Effector memory CD8-positive, alpha-beta T cell (primary cell): ENCODE results near the gene GPR179.

ENCODE experiments used
- ATAC-seq: fragments of 150-1000 bp; cut with Tn5 transposase; replicated peaks from 2 replicates; pipeline ENCODE4 v1.10.0; 2021; ENCODE audit warnings: mild to moderate bottlenecking, moderate library complexity
- DNase-seq, 3 experiments: peaks; one replicate each; pipeline ENCODE4 v3.0.0; 2021
- H3K27ac Mint-ChIP-seq, 2 donors: one replicate each; pipeline ENCODE4 v1.8.0; 2022; ENCODE audit warnings: mild to moderate bottlenecking in 2 of 2, mixed read lengths in 2 of 2, moderate library complexity in 2 of 2
- H3K27me3 Mint-ChIP-seq, 2 donors: one replicate each; pipeline ENCODE4 v1.8.0; 2022; ENCODE audit warnings: mixed read lengths in 2 of 2
- H3K36me3 Mint-ChIP-seq: one replicate; pipeline ENCODE4 v1.8.0; 2022; ENCODE audit warnings: mild to moderate bottlenecking, moderate library complexity, mixed read lengths; ENCODE audit not compliant: insufficient read depth
- H3K4me1 Mint-ChIP-seq, 2 donors: one replicate each; pipeline ENCODE4 v1.8.0; 2022; ENCODE audit warnings: low read depth in 2 of 2, mixed read lengths in 2 of 2
- H3K4me3 Mint-ChIP-seq, 2 donors: one replicate each; pipeline ENCODE4 v1.8.0; 2022; ENCODE audit warnings: mild to moderate bottlenecking in 2 of 2, mixed read lengths in 2 of 2, moderate library complexity in 2 of 2
- H3K9me3 Mint-ChIP-seq, 2 donors: one replicate each; pipeline ENCODE4 v1.8.0; 2022; ENCODE audit warnings: mixed read lengths in 2 of 2
- total RNA-seq, 9 experiments: gene quantifications; one replicate each; lab custom pipeline; 2026; lab: John Stamatoyannopoulos, UW

Gene GPR179, protein sequence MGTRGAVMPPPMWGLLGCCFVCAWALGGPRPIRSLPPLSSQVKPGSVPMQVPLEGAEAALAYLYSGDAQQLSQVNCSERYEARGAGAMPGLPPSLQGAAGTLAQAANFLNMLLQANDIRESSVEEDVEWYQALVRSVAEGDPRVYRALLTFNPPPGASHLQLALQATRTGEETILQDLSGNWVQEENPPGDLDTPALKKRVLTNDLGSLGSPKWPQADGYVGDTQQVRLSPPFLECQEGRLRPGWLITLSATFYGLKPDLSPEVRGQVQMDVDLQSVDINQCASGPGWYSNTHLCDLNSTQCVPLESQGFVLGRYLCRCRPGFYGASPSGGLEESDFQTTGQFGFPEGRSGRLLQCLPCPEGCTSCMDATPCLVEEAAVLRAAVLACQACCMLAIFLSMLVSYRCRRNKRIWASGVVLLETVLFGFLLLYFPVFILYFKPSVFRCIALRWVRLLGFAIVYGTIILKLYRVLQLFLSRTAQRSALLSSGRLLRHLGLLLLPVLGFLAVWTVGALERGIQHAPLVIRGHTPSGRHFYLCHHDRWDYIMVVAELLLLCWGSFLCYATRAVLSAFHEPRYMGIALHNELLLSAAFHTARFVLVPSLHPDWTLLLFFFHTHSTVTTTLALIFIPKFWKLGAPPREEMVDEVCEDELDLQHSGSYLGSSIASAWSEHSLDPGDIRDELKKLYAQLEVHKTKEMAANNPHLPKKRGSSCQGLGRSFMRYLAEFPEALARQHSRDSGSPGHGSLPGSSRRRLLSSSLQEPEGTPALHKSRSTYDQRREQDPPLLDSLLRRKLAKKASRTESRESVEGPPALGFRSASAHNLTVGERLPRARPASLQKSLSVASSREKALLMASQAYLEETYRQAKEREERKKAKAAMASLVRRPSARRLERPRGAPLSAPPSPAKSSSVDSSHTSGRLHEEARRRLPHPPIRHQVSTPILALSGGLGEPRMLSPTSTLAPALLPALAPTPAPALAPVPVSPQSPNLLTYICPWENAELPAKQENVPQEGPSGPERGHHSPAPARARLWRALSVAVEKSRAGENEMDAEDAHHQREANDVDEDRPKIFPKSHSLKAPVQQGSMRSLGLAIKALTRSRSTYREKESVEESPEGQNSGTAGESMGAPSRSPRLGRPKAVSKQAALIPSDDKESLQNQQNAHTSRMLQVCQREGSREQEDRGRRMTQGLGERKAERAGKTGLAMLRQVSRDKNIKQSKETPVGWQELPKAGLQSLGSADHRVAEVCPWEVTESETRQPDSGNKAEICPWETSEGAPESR (N-terminal part only)
- total RNA-seq = 0 to 0.63 (median 0.10) reads per million in 9 experiments

- H3K27ac Mint-ChIP-seq = no peak within 1 kb of the TSS
- DNase-seq = no peak
- no peaks in the 10 kb centered on the region for H3K36me3 Mint-ChIP-seq
- H3K4me1 Mint-ChIP-seq = no peaks in the 10 kb centered on the region
- ATAC-seq = no peak
- no peaks in the 10 kb centered on the region for H3K9me3 Mint-ChIP-seq
- peaks cover 21 to 45% of the 10 kb centered on the region in 2 donors for H3K27me3 Mint-ChIP-seq
- no peak within 1 kb of the TSS for H3K4me3 Mint-ChIP-seq
Observed at GRCh38 chr17:38343608-38344419, at the start of gene GPR179. Gene GPR179 (minus strand): TSS chr17:38343956. CDS start chr17:38343789, 167 bp downstream.

- DNase-seq (no peak), ATAC-seq (no peak)
- Mint-ChIP-seq H3K4me3 (no peak overlapping the region), H3K36me3 (peaks cover 25% of the 10 kb centered on the region), H3K27me3 (no peaks in the 10 kb centered on the region), H3K9me3 (no peaks in the 10 kb centered on the region), H3K27ac (peak overlapping the region in 1 of 2 donors; percentile 44), H3K4me1 (no peaks in the 10 kb centered on the region)
Observed at GRCh38 chr17:38379448-38379847, 35.7 kb upstream of the GPR179 start.

GRCh38 chr17:38369124-38369886 lies 25.5 kb upstream of the GPR179 start:
- Mint-ChIP-seq H3K27me3 (no peaks in the 10 kb centered on the region), H3K4me3 (no peak overlapping the region), H3K27ac (no peak overlapping the region), H3K36me3 (peaks cover 53% of the 10 kb centered on the region), H3K4me1 (peaks cover 0 to 3% of the 10 kb centered on the region in 2 donors), H3K9me3 (no peaks in the 10 kb centered on the region)
- DNase-seq (no peak), ATAC-seq (no peak)

DNA sequence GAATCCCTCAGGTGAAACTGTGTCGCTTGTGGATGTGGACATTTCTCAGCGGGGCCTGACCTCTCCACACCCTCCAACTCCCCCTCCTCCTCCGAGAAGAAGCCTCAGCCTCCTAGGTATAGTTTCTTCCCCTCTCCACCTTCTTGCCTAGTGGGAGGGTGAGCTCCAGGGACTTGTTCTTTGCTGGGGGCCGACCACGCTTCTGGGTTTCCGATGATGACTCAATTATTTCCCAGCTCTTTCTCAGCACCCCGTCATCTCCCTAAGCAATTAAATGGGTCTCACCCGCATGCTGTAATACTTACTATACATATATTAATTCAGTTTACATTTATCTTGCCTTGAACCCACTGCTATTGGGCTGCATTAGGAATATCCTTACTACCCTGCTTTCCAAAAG lies 21.0 kb upstream of the GPR179 start:
- ATAC-seq = no peak
- no peak for DNase-seq
- peaks cover 26% of the 10 kb centered on the region for H3K36me3 Mint-ChIP-seq
- peaks cover 3 to 7% of the 10 kb centered on the region in 2 donors for H3K4me1 Mint-ChIP-seq
- no peak overlapping the region for H3K4me3 Mint-ChIP-seq
- no peak overlapping the region for H3K27ac Mint-ChIP-seq
- no peaks in the 10 kb centered on the region for H3K9me3 Mint-ChIP-seq
- H3K27me3 Mint-ChIP-seq = no peaks in the 10 kb centered on the region

- ATAC-seq (no peak), DNase-seq (no peak)
- peaks cover 3 to 14% of the 10 kb centered on the region in 2 donors for H3K4me1 Mint-ChIP-seq
- H3K27me3 Mint-ChIP-seq = no peaks in the 10 kb centered on the region
- H3K9me3 Mint-ChIP-seq = no peaks in the 10 kb centered on the region
- peaks cover 12% of the 10 kb centered on the region for H3K36me3 Mint-ChIP-seq
- no peak overlapping the region for H3K27ac Mint-ChIP-seq
- H3K4me3 Mint-ChIP-seq = no peak overlapping the region
Observed at GRCh38 chr17:38363016-38363415, 19.3 kb upstream of the GPR179 start.

- no peaks in the 10 kb centered on the region for H3K27me3 Mint-ChIP-seq
- no peak overlapping the region for H3K4me3 Mint-ChIP-seq
- DNase-seq = no peak
- H3K27ac Mint-ChIP-seq = no peak overlapping the region
- peaks cover 4% of the 10 kb centered on the region for H3K36me3 Mint-ChIP-seq
- H3K4me1 Mint-ChIP-seq = peaks cover 7 to 17% of the 10 kb centered on the region in 2 donors
- no peaks in the 10 kb centered on the region for H3K9me3 Mint-ChIP-seq
- no peak for ATAC-seq
Observed at GRCh38 chr17:38361694-38362465, 18.1 kb upstream of the GPR179 start.

- H3K4me1 Mint-ChIP-seq = peaks cover 30 to 40% of the 10 kb centered on the region in 2 donors
- no peak for ATAC-seq
- H3K36me3 Mint-ChIP-seq = no peaks in the 10 kb centered on the region
- DNase-seq = no peak
- no peaks in the 10 kb centered on the region for H3K9me3 Mint-ChIP-seq
- H3K27me3 Mint-ChIP-seq = no peaks in the 10 kb centered on the region
- H3K27ac Mint-ChIP-seq = peak overlapping the region in 1 of 2 donors; percentile 15
- no peak overlapping the region for H3K4me3 Mint-ChIP-seq
Observed at GRCh38 chr17:38358586-38359513, 15.1 kb upstream of the GPR179 start.

DNA sequence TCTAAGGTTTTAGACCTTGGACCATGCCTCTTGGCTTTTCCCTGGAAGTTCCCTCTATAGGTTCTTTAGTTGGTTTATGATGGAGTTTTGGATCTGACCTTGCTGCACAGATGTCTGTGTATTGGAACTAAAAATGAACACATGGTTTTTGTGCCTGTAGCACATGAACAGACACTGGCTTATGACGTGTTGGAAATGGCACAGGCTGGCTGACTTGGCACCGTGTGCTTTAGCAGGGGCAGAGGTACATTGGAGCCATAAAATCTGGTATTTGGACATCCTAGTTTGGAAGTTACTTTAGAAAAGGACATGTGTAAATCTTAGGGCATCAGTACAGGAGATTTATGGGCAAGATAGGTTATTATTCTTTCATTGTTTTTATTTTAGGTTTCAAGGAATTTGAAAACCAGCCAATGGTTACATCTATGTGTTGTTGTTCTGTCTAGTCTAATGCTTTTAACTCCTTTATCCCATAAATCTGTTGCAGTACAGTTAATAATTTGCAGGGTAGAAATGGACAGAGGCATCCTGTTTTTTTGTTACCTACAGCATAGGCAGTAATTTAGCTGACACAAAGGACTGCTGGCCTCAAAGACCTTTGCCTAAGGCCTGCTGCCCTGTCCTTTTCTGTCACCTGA lies 13.8 kb upstream of the GPR179 start:
- H3K36me3 Mint-ChIP-seq = no peaks in the 10 kb centered on the region
- DNase-seq = no peak
- no peak overlapping the region for H3K27ac Mint-ChIP-seq
- no peak overlapping the region for H3K4me3 Mint-ChIP-seq
- no peaks in the 10 kb centered on the region for H3K27me3 Mint-ChIP-seq
- H3K9me3 Mint-ChIP-seq = no peaks in the 10 kb centered on the region
- H3K4me1 Mint-ChIP-seq = peaks cover 39 to 49% of the 10 kb centered on the region in 2 donors
- no peak for ATAC-seq

- DNase-seq (no peak), ATAC-seq (no peak)
- no peak overlapping the region for H3K27ac Mint-ChIP-seq
- no peaks in the 10 kb centered on the region for H3K27me3 Mint-ChIP-seq
- no peaks in the 10 kb centered on the region for H3K9me3 Mint-ChIP-seq
- H3K4me3 Mint-ChIP-seq = no peak overlapping the region
- peaks cover 5% of the 10 kb centered on the region for H3K36me3 Mint-ChIP-seq
- peaks cover 39 to 50% of the 10 kb centered on the region in 2 donors for H3K4me1 Mint-ChIP-seq
Observed at GRCh38 chr17:38355251-38355650, 11.5 kb upstream of the GPR179 start.

DNA sequence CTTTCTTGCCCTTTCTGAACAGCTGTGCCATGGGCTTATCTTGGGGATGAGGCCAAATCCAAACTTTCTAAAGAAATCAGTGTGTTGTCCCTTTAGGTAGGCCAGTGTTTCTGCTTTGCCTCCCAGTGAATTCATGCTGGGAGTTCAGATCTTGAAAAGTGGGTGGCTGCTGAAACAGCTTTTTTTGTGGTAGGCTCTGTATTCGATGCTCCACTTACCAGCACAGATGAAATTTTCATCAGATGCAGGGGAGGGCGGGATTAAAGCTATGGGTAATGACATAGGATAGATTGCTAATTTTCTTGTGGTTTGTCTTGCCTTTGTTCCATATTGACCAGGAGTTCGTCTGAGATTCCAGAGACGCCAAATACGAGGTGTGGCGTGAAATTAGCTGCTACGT lies 10.7 kb upstream of the GPR179 start:
- Mint-ChIP-seq H3K27me3 (no peaks in the 10 kb centered on the region), H3K36me3 (peaks cover 5% of the 10 kb centered on the region), H3K27ac (peak overlapping the region; percentile 6 to 23), H3K4me1 (peaks cover 39 to 50% of the 10 kb centered on the region in 2 donors), H3K9me3 (no peaks in the 10 kb centered on the region), H3K4me3 (peak overlapping the region; percentile 78 to 79)
- DNase-seq (no peak), ATAC-seq (no peak)
